ENCODE measurements around the gene TRMT2A.

- TF ChIP-seq POLR2A (IDR thresholded peaks at IDR 0.05) = no peak
- TF ChIP-seq, protein P1, sequence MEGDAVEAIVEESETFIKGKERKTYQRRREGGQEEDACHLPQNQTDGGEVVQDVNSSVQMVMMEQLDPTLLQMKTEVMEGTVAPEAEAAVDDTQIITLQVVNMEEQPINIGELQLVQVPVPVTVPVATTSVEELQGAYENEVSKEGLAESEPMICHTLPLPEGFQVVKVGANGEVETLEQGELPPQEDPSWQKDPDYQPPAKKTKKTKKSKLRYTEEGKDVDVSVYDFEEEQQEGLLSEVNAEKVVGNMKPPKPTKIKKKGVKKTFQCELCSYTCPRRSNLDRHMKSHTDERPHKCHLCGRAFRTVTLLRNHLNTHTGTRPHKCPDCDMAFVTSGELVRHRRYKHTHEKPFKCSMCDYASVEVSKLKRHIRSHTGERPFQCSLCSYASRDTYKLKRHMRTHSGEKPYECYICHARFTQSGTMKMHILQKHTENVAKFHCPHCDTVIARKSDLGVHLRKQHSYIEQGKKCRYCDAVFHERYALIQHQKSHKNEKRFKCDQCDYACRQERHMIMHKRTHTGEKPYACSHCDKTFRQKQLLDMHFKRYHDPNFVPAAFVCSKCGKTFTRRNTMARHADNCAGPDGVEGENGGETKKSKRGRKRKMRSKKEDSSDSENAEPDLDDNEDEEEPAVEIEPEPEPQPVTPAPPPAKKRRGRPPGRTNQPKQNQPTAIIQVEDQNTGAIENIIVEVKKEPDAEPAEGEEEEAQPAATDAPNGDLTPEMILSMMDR (IDR thresholded peaks at IDR 0.05) = no peak
Measured at GRCh38 chr22:20138868-20139267, 21.8 kb upstream of the TRMT2A start.
